WTC11 (cell line): Measurements from ENCODE around the gene IL1RAPL2. TPM values are rescaled to one million over a fixed set of nuclear protein-coding genes. Genes with fewer than 3 reads are reported as not detected.

Experiments
- ATAC-seq: fragments of 200-7000 bp; cut with Tn5 transposase; 2 replicates; pipeline ENCODE4 v1.10.0; 2021; ENCODE audit warnings: mild to moderate bottlenecking, moderate library complexity
- CTCF ChIA-PET: fragments of 300-600 bp; sonication (Branson Sonifier 250); formaldehyde crosslinking; loops from one replicate; lab custom pipeline; 2021; ENCODE audit warnings: antibody characterized with exemption; lab: Charles Lee
- POLR2A ChIA-PET: fragments of 350-600 bp; sonication (Branson Sonifier 250); formaldehyde crosslinking; loops from one replicate; lab custom pipeline; 2021; ENCODE audit warnings: antibody characterized with exemption; lab: Charles Lee
- DNase-seq: peaks from one replicate; pipeline ENCODE4 v3.0.0; 2021; ENCODE audit warnings: low spot score
- H3K27ac Mint-ChIP-seq: 2 replicates; pipeline ENCODE4 v1.8.0; 2021; ENCODE audit warnings: mixed read lengths
- H3K27me3 Mint-ChIP-seq: 2 replicates; pipeline ENCODE4 v1.8.0; 2021; ENCODE audit warnings: low read depth, mild to moderate bottlenecking, moderate library complexity, mixed read lengths
- H3K36me3 Mint-ChIP-seq: 2 replicates; pipeline ENCODE4 v1.8.0; 2021; ENCODE audit warnings: mixed read lengths
- H3K4me1 Mint-ChIP-seq: 2 replicates; pipeline ENCODE4 v1.8.0; 2022; ENCODE audit warnings: mixed read lengths
- H3K4me3 Mint-ChIP-seq: 2 replicates; pipeline ENCODE4 v1.8.0; 2021; ENCODE audit warnings: mild to moderate bottlenecking, moderate library complexity, mixed read lengths
- H3K9me3 Mint-ChIP-seq: 2 replicates; pipeline ENCODE4 v1.8.0; 2021; ENCODE audit warnings: mixed read lengths
- CREB1 ChIP-seq: sonication (generic); formaldehyde crosslinking; IDR thresholded peaks from 2 replicates; pipeline ENCODE4 v1.8.0; 2023; ENCODE audit warnings: mild to moderate bottlenecking, missing genetic modification reagents
- GABPB1 ChIP-seq: sonication (generic); formaldehyde crosslinking; IDR thresholded peaks from 2 replicates; pipeline ENCODE4 v1.8.1; 2023; ENCODE audit warnings: mild to moderate bottlenecking, missing genetic modification reagents
- GTF2I ChIP-seq: fragments of 250-450 bp; sonication (Bioruptor Pico); conservative IDR thresholded peaks from 2 replicates; pipeline ENCODE4 v1.4.0; 2021; ENCODE audit warnings: mild to moderate bottlenecking
- MYBL2 ChIP-seq: sonication (generic); formaldehyde crosslinking; IDR thresholded peaks from 2 replicates; pipeline ENCODE4 v1.8.1; 2023; ENCODE audit warnings: mild to moderate bottlenecking, moderate library complexity, missing genetic modification reagents
- NFYB ChIP-seq: sonication (generic); formaldehyde crosslinking; conservative IDR thresholded peaks from 2 replicates; pipeline ENCODE4 v1.8.0; 2022; ENCODE audit warnings: low read depth, missing genetic modification reagents
- NR3C1 ChIP-seq: sonication (generic); formaldehyde crosslinking; conservative IDR thresholded peaks from 2 replicates; pipeline ENCODE4 v1.8.1; 2023; ENCODE audit warnings: low read depth, mild to moderate bottlenecking, missing genetic modification reagents
- PRRX2 ChIP-seq: fragments of 250-450 bp; sonication (Bioruptor Pico); IDR thresholded peaks from 2 replicates; pipeline ENCODE4 v1.8.0; 2021; ENCODE audit warnings: mild to moderate bottlenecking
- SOX15 ChIP-seq: fragments of 250-450 bp; sonication (Bioruptor Pico); IDR thresholded peaks from 2 replicates; pipeline ENCODE4 v1.9.0; 2021; ENCODE audit warnings: mild to moderate bottlenecking
- TEAD4 ChIP-seq: sonication (generic); formaldehyde crosslinking; IDR thresholded peaks from 2 replicates; pipeline ENCODE4 v1.8.0; 2022; ENCODE audit warnings: mild to moderate bottlenecking, missing genetic modification reagents
- ZBTB21 ChIP-seq: sonication (generic); formaldehyde crosslinking; IDR thresholded peaks from 2 replicates; pipeline ENCODE4 v1.8.1; 2023; ENCODE audit warnings: mild to moderate bottlenecking, missing genetic modification reagents, borderline replicate concordance
- ZNF219 ChIP-seq: sonication (generic); formaldehyde crosslinking; IDR thresholded peaks from 2 replicates; pipeline ENCODE4 v1.8.0; 2023; ENCODE audit warnings: missing genetic modification reagents, mild to moderate bottlenecking, borderline replicate concordance
- ZNF232 ChIP-seq: sonication (generic); formaldehyde crosslinking; IDR thresholded peaks from 2 replicates; pipeline ENCODE4 v1.8.0; 2022; ENCODE audit warnings: mild to moderate bottlenecking, missing genetic modification reagents
- ZNF396 ChIP-seq: fragments of 250-450 bp; sonication (Bioruptor Pico); IDR thresholded peaks from 2 replicates; pipeline ENCODE4 v1.8.0; 2021; ENCODE audit warnings: mild to moderate bottlenecking, moderate library complexity, borderline replicate concordance
- ZNF416 ChIP-seq: fragments of 250-450 bp; sonication (Bioruptor Pico); IDR thresholded peaks from 2 replicates; pipeline ENCODE4 v1.9.0; 2021; ENCODE audit warnings: mild to moderate bottlenecking, inconsistent platforms
- total RNA-seq: library from RNA; stranded (reverse); gene quantifications from 3 replicates; pipeline ENCODE4 v1.2.3, GENCODE V29; 2021
- TF ChIP-seq, protein P1 (sequence below): sonication (generic); formaldehyde crosslinking; IDR thresholded peaks from 2 replicates; pipeline ENCODE4 v1.8.1; 2023; ENCODE audit warnings: mild to moderate bottlenecking, moderate library complexity, missing genetic modification reagents
- TF ChIP-seq, protein P2 (sequence below): sonication (generic); formaldehyde crosslinking; IDR thresholded peaks from 2 replicates; pipeline ENCODE4 v1.8.0; 2023; ENCODE audit warnings: missing genetic modification reagents, mild to moderate bottlenecking, borderline replicate concordance
- TF ChIP-seq, protein P3 (sequence below): sonication (generic); formaldehyde crosslinking; IDR thresholded peaks from 2 replicates; pipeline ENCODE4 v1.8.1; 2022; ENCODE audit warnings: mild to moderate bottlenecking, missing genetic modification reagents, moderate library complexity, borderline replicate concordance
- TF ChIP-seq, protein P4 (sequence below): sonication (generic); formaldehyde crosslinking; conservative IDR thresholded peaks from 2 replicates; pipeline ENCODE4 v1.8.1; 2023; ENCODE audit warnings: mild to moderate bottlenecking, low read depth, missing genetic modification reagents, moderate library complexity
- TF ChIP-seq, protein P5 (sequence below): fragments of 250-450 bp; sonication (Bioruptor Pico); IDR thresholded peaks from 2 replicates; pipeline ENCODE4 v1.9.0; 2021; ENCODE audit warnings: mild to moderate bottlenecking
- TF ChIP-seq, protein P6 (sequence below): sonication (generic); formaldehyde crosslinking; conservative IDR thresholded peaks from 2 replicates; pipeline ENCODE4 v1.8.1; 2022; ENCODE audit warnings: mild to moderate bottlenecking, missing genetic modification reagents
- TF ChIP-seq, protein P7 (sequence below): sonication (generic); formaldehyde crosslinking; IDR thresholded peaks from 2 replicates; pipeline ENCODE4 v1.8.0; 2022; ENCODE audit warnings: missing genetic modification reagents

The IL1RAPL2 gene
- total RNA-seq, 1 experiment from 2014 or later = 0.09 TPM

DNA sequence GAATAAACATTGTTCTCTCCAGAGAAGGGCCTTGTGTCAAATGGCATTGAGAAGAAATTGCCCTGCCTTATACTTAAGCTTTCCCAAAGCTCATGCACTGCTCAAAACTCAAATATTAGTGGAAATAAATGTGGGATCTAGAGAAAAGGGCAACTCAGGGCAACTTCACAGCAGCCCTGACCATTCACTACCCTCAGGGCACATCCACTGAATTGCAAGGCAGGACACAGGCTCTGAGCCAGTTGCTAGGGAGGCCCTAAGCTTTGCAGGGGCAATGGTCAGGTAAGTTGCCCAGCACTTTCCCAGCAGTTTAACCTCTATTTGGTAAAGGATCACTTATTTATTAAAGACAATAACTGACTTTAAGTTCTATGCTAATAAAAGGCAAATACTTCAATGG, 909.8 kb downstream of the IL1RAPL2 start (continued):
- TF ChIP-seq, protein P1, sequence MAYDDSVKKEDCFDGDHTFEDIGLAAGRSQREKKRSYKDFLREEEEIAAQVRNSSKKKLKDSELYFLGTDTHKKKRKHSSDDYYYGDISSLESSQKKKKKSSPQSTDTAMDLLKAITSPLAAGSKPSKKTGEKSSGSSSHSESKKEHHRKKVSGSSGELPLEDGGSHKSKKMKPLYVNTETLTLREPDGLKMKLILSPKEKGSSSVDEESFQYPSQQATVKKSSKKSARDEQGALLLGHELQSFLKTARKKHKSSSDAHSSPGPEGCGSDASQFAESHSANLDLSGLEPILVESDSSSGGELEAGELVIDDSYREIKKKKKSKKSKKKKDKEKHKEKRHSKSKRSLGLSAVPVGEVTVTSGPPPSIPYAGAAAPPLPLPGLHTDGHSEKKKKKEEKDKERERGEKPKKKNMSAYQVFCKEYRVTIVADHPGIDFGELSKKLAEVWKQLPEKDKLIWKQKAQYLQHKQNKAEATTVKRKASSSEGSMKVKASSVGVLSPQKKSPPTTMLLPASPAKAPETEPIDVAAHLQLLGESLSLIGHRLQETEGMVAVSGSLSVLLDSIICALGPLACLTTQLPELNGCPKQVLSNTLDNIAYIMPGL (CRISPR knock-in tag) = no peak
- no peak for TF ChIP-seq ZNF232

DNA sequence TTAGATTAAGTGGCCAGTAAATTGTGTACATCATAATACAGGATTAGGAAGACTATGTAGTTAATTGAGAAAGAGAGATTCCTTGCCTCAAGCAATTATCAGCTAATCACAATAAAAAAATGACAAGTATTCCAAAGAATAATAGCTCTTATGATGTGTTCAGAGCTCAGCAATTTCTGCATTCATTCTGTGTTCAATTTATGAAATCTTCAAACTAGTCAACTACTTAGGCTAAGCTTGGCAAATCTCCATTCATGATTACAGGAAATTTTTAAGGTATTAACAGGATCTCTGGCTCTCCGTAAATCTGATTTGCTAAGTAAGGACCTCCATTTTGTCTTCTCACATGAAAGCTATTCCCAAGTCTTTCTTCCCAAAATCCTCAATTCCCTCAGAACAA, 911.4 kb downstream of the IL1RAPL2 start:
- DNase-seq (no peak), ATAC-seq (no peak)
- Mint-ChIP-seq H3K27ac (no peak overlapping the region), H3K27me3 (no peaks in the 10 kb centered on the region), H3K4me3 (no peak overlapping the region), H3K9me3 (no peaks in the 10 kb centered on the region), H3K4me1 (peaks cover 10% of the 10 kb centered on the region), H3K36me3 (no peaks in the 10 kb centered on the region)
- TF ChIP-seq MYBL2 (no peak), CREB1 (CRISPR knock-in tag) (no peak), SOX15 (CRISPR knock-in tag) (no peak), NR3C1 (CRISPR knock-in tag) (no peak), GTF2I (CRISPR knock-in tag) (no peak), ZNF219 (CRISPR knock-in tag) (no peak), TEAD4 (CRISPR knock-in tag) (no peak), NFYB (no peak), PRRX2 (no peak), ZBTB21 (no peak), ZNF416 (CRISPR knock-in tag) (no peak), ZNF396 (CRISPR knock-in tag) (no peak), GABPB1 (CRISPR knock-in tag) (no peak)
- TF ChIP-seq, protein P1 (CRISPR knock-in tag) = no peak
- TF ChIP-seq, protein P2, sequence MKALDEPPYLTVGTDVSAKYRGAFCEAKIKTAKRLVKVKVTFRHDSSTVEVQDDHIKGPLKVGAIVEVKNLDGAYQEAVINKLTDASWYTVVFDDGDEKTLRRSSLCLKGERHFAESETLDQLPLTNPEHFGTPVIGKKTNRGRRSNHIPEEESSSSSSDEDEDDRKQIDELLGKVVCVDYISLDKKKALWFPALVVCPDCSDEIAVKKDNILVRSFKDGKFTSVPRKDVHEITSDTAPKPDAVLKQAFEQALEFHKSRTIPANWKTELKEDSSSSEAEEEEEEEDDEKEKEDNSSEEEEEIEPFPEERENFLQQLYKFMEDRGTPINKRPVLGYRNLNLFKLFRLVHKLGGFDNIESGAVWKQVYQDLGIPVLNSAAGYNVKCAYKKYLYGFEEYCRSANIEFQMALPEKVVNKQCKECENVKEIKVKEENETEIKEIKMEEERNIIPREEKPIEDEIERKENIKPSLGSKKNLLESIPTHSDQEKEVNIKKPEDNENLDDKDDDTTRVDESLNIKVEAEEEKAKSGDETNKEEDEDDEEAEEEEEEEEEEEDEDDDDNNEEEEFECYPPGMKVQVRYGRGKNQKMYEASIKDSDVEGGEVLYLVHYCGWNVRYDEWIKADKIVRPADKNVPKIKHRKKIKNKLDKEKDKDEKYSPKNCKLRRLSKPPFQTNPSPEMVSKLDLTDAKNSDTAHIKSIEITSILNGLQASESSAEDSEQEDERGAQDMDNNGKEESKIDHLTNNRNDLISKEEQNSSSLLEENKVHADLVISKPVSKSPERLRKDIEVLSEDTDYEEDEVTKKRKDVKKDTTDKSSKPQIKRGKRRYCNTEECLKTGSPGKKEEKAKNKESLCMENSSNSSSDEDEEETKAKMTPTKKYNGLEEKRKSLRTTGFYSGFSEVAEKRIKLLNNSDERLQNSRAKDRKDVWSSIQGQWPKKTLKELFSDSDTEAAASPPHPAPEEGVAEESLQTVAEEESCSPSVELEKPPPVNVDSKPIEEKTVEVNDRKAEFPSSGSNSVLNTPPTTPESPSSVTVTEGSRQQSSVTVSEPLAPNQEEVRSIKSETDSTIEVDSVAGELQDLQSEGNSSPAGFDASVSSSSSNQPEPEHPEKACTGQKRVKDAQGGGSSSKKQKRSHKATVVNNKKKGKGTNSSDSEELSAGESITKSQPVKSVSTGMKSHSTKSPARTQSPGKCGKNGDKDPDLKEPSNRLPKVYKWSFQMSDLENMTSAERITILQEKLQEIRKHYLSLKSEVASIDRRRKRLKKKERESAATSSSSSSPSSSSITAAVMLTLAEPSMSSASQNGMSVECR (CRISPR knock-in tag) = no peak
- TF ChIP-seq, protein P3, sequence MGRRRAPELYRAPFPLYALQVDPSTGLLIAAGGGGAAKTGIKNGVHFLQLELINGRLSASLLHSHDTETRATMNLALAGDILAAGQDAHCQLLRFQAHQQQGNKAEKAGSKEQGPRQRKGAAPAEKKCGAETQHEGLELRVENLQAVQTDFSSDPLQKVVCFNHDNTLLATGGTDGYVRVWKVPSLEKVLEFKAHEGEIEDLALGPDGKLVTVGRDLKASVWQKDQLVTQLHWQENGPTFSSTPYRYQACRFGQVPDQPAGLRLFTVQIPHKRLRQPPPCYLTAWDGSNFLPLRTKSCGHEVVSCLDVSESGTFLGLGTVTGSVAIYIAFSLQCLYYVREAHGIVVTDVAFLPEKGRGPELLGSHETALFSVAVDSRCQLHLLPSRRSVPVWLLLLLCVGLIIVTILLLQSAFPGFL (CRISPR knock-in tag) = no peak
- TF ChIP-seq, protein P4, sequence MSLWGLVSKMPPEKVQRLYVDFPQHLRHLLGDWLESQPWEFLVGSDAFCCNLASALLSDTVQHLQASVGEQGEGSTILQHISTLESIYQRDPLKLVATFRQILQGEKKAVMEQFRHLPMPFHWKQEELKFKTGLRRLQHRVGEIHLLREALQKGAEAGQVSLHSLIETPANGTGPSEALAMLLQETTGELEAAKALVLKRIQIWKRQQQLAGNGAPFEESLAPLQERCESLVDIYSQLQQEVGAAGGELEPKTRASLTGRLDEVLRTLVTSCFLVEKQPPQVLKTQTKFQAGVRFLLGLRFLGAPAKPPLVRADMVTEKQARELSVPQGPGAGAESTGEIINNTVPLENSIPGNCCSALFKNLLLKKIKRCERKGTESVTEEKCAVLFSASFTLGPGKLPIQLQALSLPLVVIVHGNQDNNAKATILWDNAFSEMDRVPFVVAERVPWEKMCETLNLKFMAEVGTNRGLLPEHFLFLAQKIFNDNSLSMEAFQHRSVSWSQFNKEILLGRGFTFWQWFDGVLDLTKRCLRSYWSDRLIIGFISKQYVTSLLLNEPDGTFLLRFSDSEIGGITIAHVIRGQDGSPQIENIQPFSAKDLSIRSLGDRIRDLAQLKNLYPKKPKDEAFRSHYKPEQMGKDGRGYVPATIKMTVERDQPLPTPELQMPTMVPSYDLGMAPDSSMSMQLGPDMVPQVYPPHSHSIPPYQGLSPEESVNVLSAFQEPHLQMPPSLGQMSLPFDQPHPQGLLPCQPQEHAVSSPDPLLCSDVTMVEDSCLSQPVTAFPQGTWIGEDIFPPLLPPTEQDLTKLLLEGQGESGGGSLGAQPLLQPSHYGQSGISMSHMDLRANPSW (CRISPR knock-in tag) = no peak
- TF ChIP-seq, protein P5, sequence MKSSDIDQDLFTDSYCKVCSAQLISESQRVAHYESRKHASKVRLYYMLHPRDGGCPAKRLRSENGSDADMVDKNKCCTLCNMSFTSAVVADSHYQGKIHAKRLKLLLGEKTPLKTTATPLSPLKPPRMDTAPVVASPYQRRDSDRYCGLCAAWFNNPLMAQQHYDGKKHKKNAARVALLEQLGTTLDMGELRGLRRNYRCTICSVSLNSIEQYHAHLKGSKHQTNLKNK (CRISPR knock-in tag) = no peak
- TF ChIP-seq, protein P6, sequence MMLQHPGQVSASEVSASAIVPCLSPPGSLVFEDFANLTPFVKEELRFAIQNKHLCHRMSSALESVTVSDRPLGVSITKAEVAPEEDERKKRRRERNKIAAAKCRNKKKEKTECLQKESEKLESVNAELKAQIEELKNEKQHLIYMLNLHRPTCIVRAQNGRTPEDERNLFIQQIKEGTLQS (CRISPR knock-in tag) = no peak
- TF ChIP-seq, protein P7, sequence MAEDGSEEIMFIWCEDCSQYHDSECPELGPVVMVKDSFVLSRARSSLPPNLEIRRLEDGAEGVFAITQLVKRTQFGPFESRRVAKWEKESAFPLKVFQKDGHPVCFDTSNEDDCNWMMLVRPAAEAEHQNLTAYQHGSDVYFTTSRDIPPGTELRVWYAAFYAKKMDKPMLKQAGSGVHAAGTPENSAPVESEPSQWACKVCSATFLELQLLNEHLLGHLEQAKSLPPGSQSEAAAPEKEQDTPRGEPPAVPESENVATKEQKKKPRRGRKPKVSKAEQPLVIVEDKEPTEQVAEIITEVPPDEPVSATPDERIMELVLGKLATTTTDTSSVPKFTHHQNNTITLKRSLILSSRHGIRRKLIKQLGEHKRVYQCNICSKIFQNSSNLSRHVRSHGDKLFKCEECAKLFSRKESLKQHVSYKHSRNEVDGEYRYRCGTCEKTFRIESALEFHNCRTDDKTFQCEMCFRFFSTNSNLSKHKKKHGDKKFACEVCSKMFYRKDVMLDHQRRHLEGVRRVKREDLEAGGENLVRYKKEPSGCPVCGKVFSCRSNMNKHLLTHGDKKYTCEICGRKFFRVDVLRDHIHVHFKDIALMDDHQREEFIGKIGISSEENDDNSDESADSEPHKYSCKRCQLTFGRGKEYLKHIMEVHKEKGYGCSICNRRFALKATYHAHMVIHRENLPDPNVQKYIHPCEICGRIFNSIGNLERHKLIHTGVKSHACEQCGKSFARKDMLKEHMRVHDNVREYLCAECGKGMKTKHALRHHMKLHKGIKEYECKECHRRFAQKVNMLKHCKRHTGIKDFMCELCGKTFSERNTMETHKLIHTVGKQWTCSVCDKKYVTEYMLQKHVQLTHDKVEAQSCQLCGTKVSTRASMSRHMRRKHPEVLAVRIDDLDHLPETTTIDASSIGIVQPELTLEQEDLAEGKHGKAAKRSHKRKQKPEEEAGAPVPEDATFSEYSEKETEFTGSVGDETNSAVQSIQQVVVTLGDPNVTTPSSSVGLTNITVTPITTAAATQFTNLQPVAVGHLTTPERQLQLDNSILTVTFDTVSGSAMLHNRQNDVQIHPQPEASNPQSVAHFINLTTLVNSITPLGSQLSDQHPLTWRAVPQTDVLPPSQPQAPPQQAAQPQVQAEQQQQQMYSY (CRISPR knock-in tag) = no peak
- CTCF ChIA-PET = no interaction called here
- POLR2A ChIA-PET = no interaction called here
